Activated CD4-positive, alpha-beta T cell treated with anti-CD3 and anti-CD28 coated beads, Interleukin-2, amount 10 ng/mL, durations not matched to agents 24 days and 14 days (primary cell): ENCODE measurements around the gene CYP1A2. TPM values are rescaled to one million over a fixed set of nuclear protein-coding genes. Genes with fewer than 3 reads are reported as not detected.
"Not testable (repeated sequence)": the region's sequence is repeated elsewhere in the genome, so short reads cannot be mapped to it uniquely, and the experiment has no call there.

Source experiments
- DNase-seq: peaks from one replicate; pipeline ENCODE4 v3.0.0; 2022
- H3K27ac Mint-ChIP-seq: one replicate; pipeline ENCODE4 v1.8.0; 2022; ENCODE audit warnings: mild to moderate bottlenecking, mixed read lengths
- H3K27me3 Mint-ChIP-seq: one replicate; pipeline ENCODE4 v1.8.0; 2022; ENCODE audit warnings: mixed read lengths
- H3K36me3 Mint-ChIP-seq: one replicate; pipeline ENCODE4 v1.8.0; 2022; ENCODE audit warnings: low read depth, mild to moderate bottlenecking, mixed read lengths
- H3K4me1 Mint-ChIP-seq: one replicate; pipeline ENCODE4 v1.8.0; 2021; ENCODE audit warnings: mixed read lengths
- H3K4me3 Mint-ChIP-seq: one replicate; pipeline ENCODE4 v1.8.0; 2022; ENCODE audit warnings: mild to moderate bottlenecking, moderate library complexity, mixed read lengths
- H3K9me3 Mint-ChIP-seq: one replicate; pipeline ENCODE4 v1.8.0; 2021; ENCODE audit warnings: mixed read lengths
- intact Hi-C: fragments of 100-400 bp; cut with micrococcal nuclease; formaldehyde crosslinking; loops from one replicate; pipeline ENCODE4 v1.15.1; 2023
- total RNA-seq: library from RNA; stranded (reverse); gene quantifications from 2 replicates; pipeline ENCODE4 v1.2.3, GENCODE V29; 2022

CYP1A2 gene
- total RNA-seq, 1 donor from 2014 or later: not detected

- intact Hi-C loops: no loop called here
These were observed 21.9 kb upstream of the CYP1A2 start for GRCh38 chr15:74726774-74727164.

GRCh38 chr15:74727727-74728126 is 20.9 kb upstream of the CYP1A2 start:
- intact Hi-C loops: no loop called here
- peaks cover 28% of the 10 kb centered on the region for H3K27me3 Mint-ChIP-seq
- no peak for DNase-seq
- H3K9me3 Mint-ChIP-seq: no peaks in the 10 kb centered on the region
- H3K4me3 Mint-ChIP-seq: no peak overlapping the region
- H3K27ac Mint-ChIP-seq: no peak overlapping the region
- no peaks in the 10 kb centered on the region for H3K36me3 Mint-ChIP-seq
- H3K4me1 Mint-ChIP-seq: peaks cover 9% of the 10 kb centered on the region

More at GRCh38 chr15:74726774-74727164, 21.9 kb upstream of the CYP1A2 start:
- peaks cover 28% of the 10 kb centered on the region for H3K27me3 Mint-ChIP-seq
- no peaks in the 10 kb centered on the region for H3K36me3 Mint-ChIP-seq
- no peaks in the 10 kb centered on the region for H3K9me3 Mint-ChIP-seq
- no peak overlapping the region for H3K27ac Mint-ChIP-seq
- H3K4me3 Mint-ChIP-seq: peak overlapping the region; percentile 76
- DNase-seq: no peak
- H3K4me1 Mint-ChIP-seq: peaks cover 9% of the 10 kb centered on the region

GRCh38 chr15:74728699-74729098 is 19.9 kb upstream of the CYP1A2 start:
- H3K27ac Mint-ChIP-seq, DNase-seq, H3K36me3 Mint-ChIP-seq, H3K9me3 Mint-ChIP-seq, intact Hi-C loops, H3K4me1 Mint-ChIP-seq, H3K4me3 Mint-ChIP-seq: not testable (repeated sequence)
- H3K27me3 Mint-ChIP-seq: peaks cover 27% of the 10 kb centered on the region

GRCh38 chr15:74729372-74729771 is 19.3 kb upstream of the CYP1A2 start:
- H3K4me3 Mint-ChIP-seq, H3K27ac Mint-ChIP-seq, H3K4me1 Mint-ChIP-seq, intact Hi-C loops, H3K36me3 Mint-ChIP-seq, H3K9me3 Mint-ChIP-seq, DNase-seq: not testable (repeated sequence)
- H3K27me3 Mint-ChIP-seq: peaks cover 24% of the 10 kb centered on the region

- Mint-ChIP-seq H3K9me3 (no peaks in the 10 kb centered on the region), H3K27me3 (peaks cover 19% of the 10 kb centered on the region), H3K4me3 (no peak overlapping the region), H3K27ac (no peak overlapping the region), H3K4me1 (peaks cover 6% of the 10 kb centered on the region), H3K36me3 (no peaks in the 10 kb centered on the region)
- DNase-seq: peak; percentile 52
- intact Hi-C loops: no loop called here
These were observed 17.9 kb upstream of the CYP1A2 start for GRCh38 chr15:74730619-74731316.

- H3K4me1 Mint-ChIP-seq: no peaks in the 10 kb centered on the region
- no peak overlapping the region for H3K4me3 Mint-ChIP-seq
- H3K36me3 Mint-ChIP-seq: peaks cover 2% of the 10 kb centered on the region
- no peak overlapping the region for H3K27ac Mint-ChIP-seq
- DNase-seq: no peak
- H3K9me3 Mint-ChIP-seq: peaks cover 11% of the 10 kb centered on the region
- peaks cover 18% of the 10 kb centered on the region for H3K27me3 Mint-ChIP-seq
- intact Hi-C loops: no loop called here
These were observed 15.8 kb upstream of the CYP1A2 start for GRCh38 chr15:74732846-74733245.

GRCh38 chr15:74733269-74733668 is 15.4 kb upstream of the CYP1A2 start:
- no peak for DNase-seq
- H3K4me3 Mint-ChIP-seq: no peak overlapping the region
- peaks cover 4% of the 10 kb centered on the region for H3K4me1 Mint-ChIP-seq
- intact Hi-C loops: no loop called here
- peaks cover 5% of the 10 kb centered on the region for H3K36me3 Mint-ChIP-seq
- H3K27me3 Mint-ChIP-seq: peaks cover 17% of the 10 kb centered on the region
- no peak overlapping the region for H3K27ac Mint-ChIP-seq
- peaks cover 16% of the 10 kb centered on the region for H3K9me3 Mint-ChIP-seq

- H3K27ac Mint-ChIP-seq: no peak overlapping the region
- peaks cover 17% of the 10 kb centered on the region for H3K9me3 Mint-ChIP-seq
- DNase-seq: no peak
- H3K36me3 Mint-ChIP-seq: peaks cover 5% of the 10 kb centered on the region
- intact Hi-C loops: no loop called here
- peaks cover 17% of the 10 kb centered on the region for H3K27me3 Mint-ChIP-seq
- H3K4me3 Mint-ChIP-seq: no peak overlapping the region
- H3K4me1 Mint-ChIP-seq: peaks cover 4% of the 10 kb centered on the region
These were observed 13.3 kb upstream of the CYP1A2 start for GRCh38 chr15:74735305-74735704.

GRCh38 chr15:74738239-74738638 is 10.4 kb upstream of the CYP1A2 start:
- H3K36me3 Mint-ChIP-seq, H3K4me3 Mint-ChIP-seq, intact Hi-C loops, H3K27ac Mint-ChIP-seq, H3K4me1 Mint-ChIP-seq, DNase-seq: not testable (repeated sequence)
- H3K27me3 Mint-ChIP-seq: peaks cover 14% of the 10 kb centered on the region
- H3K9me3 Mint-ChIP-seq: peaks cover 17% of the 10 kb centered on the region

GRCh38 chr15:74742422-74742821 is 6.2 kb upstream of the CYP1A2 start:
- Mint-ChIP-seq H3K4me1 (peaks cover 4% of the 10 kb centered on the region), H3K36me3 (peaks cover 3% of the 10 kb centered on the region), H3K27me3 (no peaks in the 10 kb centered on the region), H3K27ac (no peak overlapping the region), H3K9me3 (peaks cover 10% of the 10 kb centered on the region), H3K4me3 (no peak overlapping the region)
- intact Hi-C loops: no loop called here
- DNase-seq: no peak

GRCh38 chr15:74746389-74746788 is 2.3 kb upstream of the CYP1A2 start:
- H3K36me3 Mint-ChIP-seq: no peaks in the 10 kb centered on the region

GRCh38 chr15:74749832-74750231 is 1.2 kb downstream of the CYP1A2 start:
- no peaks in the 10 kb centered on the region for H3K36me3 Mint-ChIP-seq
- no peaks in the 10 kb centered on the region for H3K27me3 Mint-ChIP-seq
- H3K4me1 Mint-ChIP-seq: no peaks in the 10 kb centered on the region
- H3K27ac Mint-ChIP-seq: no peak overlapping the region
- intact Hi-C loops: no loop called here
- DNase-seq: no peak
- H3K4me3 Mint-ChIP-seq: no peak overlapping the region
- H3K9me3 Mint-ChIP-seq: no peaks in the 10 kb centered on the region

More at GRCh38 chr15:74746389-74746788, 2.3 kb upstream of the CYP1A2 start:
- no peaks in the 10 kb centered on the region for H3K27me3 Mint-ChIP-seq
- intact Hi-C loops: no loop called here
- no peaks in the 10 kb centered on the region for H3K4me1 Mint-ChIP-seq
- H3K4me3 Mint-ChIP-seq: no peak overlapping the region
- no peak for DNase-seq
- H3K9me3 Mint-ChIP-seq: no peaks in the 10 kb centered on the region
- no peak overlapping the region for H3K27ac Mint-ChIP-seq

GRCh38 chr15:74750751-74751150 is 2.1 kb downstream of the CYP1A2 start:
- no peaks in the 10 kb centered on the region for H3K4me1 Mint-ChIP-seq
- intact Hi-C loops: no loop called here
- no peaks in the 10 kb centered on the region for H3K36me3 Mint-ChIP-seq
- no peaks in the 10 kb centered on the region for H3K27me3 Mint-ChIP-seq
- no peak overlapping the region for H3K27ac Mint-ChIP-seq
- H3K9me3 Mint-ChIP-seq: no peaks in the 10 kb centered on the region
- no peak overlapping the region for H3K4me3 Mint-ChIP-seq
- no peak for DNase-seq

GRCh38 chr15:74752011-74752410 is 3.4 kb downstream of the CYP1A2 start:
- H3K4me3 Mint-ChIP-seq: no peak overlapping the region
- H3K9me3 Mint-ChIP-seq: no peaks in the 10 kb centered on the region
- peaks cover 5% of the 10 kb centered on the region for H3K27me3 Mint-ChIP-seq
- no peaks in the 10 kb centered on the region for H3K4me1 Mint-ChIP-seq
- no peak for DNase-seq
- H3K36me3 Mint-ChIP-seq: no peaks in the 10 kb centered on the region
- H3K27ac Mint-ChIP-seq: no peak overlapping the region
- intact Hi-C loops: no loop called here

GRCh38 chr15:74752531-74752930 is 3.9 kb downstream of the CYP1A2 start:
- Mint-ChIP-seq H3K36me3 (no peaks in the 10 kb centered on the region), H3K27ac (no peak overlapping the region), H3K4me1 (no peaks in the 10 kb centered on the region), H3K27me3 (peaks cover 5% of the 10 kb centered on the region), H3K9me3 (no peaks in the 10 kb centered on the region), H3K4me3 (no peak overlapping the region)
- intact Hi-C loops: no loop called here
- DNase-seq: no peak
